Activated naive CD4-positive, alpha-beta T cell treated with anti-CD3 and anti-CD28 coated beads, Interleukin-2, amount 10 ng/mL, durations not matched to agents 7 days and 5 days (primary cell): Measurements from ENCODE around the gene BUB3.
A peak's percentile ranks its signal among the peaks of the same experiment; 100 is the strongest.

Experiments
- CTCF ChIA-PET: fragments of 350-600 bp; sonication (Branson Sonifier 250); formaldehyde crosslinking; loops from one replicate; lab custom pipeline; 2021; ENCODE audit warnings: antibody characterized with exemption; lab: Charles Lee
- DNase-seq: peaks from one replicate; pipeline ENCODE4 v3.0.0-alpha.2; 2020
- H3K27ac Mint-ChIP-seq: one replicate; pipeline ENCODE4 v1.8.0; 2021; ENCODE audit warnings: mild to moderate bottlenecking, moderate library complexity, mixed read lengths
- H3K27me3 Mint-ChIP-seq: one replicate; pipeline ENCODE4 v1.8.0; 2021; ENCODE audit warnings: mild to moderate bottlenecking, mixed read lengths
- H3K36me3 Mint-ChIP-seq: one replicate; pipeline ENCODE4 v1.8.0; 2021; ENCODE audit warnings: mixed read lengths
- H3K4me1 Mint-ChIP-seq: one replicate; pipeline ENCODE4 v1.8.0; 2021; ENCODE audit warnings: mixed read lengths
- H3K4me3 Mint-ChIP-seq: one replicate; pipeline ENCODE4 v1.8.0; 2021; ENCODE audit warnings: mild to moderate bottlenecking, moderate library complexity, mixed read lengths
- H3K9me3 Mint-ChIP-seq: one replicate; pipeline ENCODE4 v1.8.0; 2021; ENCODE audit warnings: mixed read lengths

Gene BUB3

GRCh38 chr10:123145542-123146012 is 8.6 kb upstream of the BUB3 start:
- CTCF ChIA-PET, result interaction anchor here (1.1 to 3.0 kb wide), 4 partner anchors 9 to 437 kb away, joined by 3 to 28 read pairs (median 4); partner anchors contain the start of gene BUB3
- H3K4me3 Mint-ChIP-seq, result no peak overlapping the region
- peaks cover 100% of the 10 kb centered on the region for H3K27me3 Mint-ChIP-seq
- peaks cover 61% of the 10 kb centered on the region for H3K4me1 Mint-ChIP-seq
- peaks cover 13% of the 10 kb centered on the region for H3K36me3 Mint-ChIP-seq
- H3K9me3 Mint-ChIP-seq, result no peaks in the 10 kb centered on the region
- no peak for DNase-seq
- H3K27ac Mint-ChIP-seq, result peak overlapping the region; percentile 39

DNA sequence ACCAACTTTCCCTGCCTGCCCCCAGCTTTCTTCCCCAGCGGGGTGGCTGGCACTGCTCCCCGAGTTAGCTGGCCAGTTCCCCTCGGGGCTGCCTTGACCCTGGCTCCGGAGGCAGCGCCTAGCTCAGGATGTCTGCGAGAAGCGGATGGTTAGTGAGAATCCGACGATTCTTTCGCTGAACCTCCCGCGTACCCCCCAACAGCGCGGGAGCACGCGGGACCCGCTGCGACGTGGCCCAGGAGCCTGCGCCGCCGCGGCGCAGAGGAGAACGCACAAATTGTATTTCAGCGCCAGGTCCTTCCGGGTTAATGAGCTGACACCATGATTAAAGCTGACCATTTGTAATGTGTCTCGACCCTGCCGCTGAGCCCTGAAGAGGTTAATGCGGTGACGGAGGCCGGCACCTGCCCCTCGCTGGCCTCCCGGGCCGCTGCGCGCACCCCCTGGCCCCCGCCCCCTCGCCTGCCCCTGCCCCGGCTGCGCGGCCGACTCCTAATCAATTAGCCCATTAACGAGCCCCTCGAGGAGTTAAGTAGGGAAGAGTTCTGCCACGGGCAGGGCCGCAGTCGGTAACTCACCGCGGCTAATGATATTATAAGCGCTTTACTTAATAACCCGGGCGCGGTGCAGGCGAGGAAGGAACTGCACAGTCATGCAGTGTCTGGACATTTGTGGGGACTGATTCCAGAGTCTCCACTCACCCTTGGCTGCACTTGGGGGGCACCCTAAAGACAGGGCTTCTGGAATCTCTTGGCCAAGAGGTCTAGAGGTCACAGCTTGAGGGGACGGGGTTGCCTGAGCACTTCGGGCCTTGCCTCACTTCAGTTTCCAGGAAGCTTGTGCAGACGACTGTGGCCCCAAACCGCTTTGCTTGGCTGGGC is 7.9 kb upstream of the BUB3 start:
- Mint-ChIP-seq H3K27ac (peak overlapping the region; percentile 45), H3K9me3 (no peaks in the 10 kb centered on the region), H3K36me3 (peaks cover 13% of the 10 kb centered on the region), H3K4me3 (peak overlapping the region; percentile 23), H3K4me1 (peaks cover 66% of the 10 kb centered on the region), H3K27me3 (peaks cover 100% of the 10 kb centered on the region)
- no peak for DNase-seq
- CTCF ChIA-PET, result interaction anchor here (1.2 to 3.0 kb wide), 3 partner anchors 8 to 436 kb away, joined by 3 to 28 read pairs (median 4); partner anchors contain the start of gene BUB3

DNA sequence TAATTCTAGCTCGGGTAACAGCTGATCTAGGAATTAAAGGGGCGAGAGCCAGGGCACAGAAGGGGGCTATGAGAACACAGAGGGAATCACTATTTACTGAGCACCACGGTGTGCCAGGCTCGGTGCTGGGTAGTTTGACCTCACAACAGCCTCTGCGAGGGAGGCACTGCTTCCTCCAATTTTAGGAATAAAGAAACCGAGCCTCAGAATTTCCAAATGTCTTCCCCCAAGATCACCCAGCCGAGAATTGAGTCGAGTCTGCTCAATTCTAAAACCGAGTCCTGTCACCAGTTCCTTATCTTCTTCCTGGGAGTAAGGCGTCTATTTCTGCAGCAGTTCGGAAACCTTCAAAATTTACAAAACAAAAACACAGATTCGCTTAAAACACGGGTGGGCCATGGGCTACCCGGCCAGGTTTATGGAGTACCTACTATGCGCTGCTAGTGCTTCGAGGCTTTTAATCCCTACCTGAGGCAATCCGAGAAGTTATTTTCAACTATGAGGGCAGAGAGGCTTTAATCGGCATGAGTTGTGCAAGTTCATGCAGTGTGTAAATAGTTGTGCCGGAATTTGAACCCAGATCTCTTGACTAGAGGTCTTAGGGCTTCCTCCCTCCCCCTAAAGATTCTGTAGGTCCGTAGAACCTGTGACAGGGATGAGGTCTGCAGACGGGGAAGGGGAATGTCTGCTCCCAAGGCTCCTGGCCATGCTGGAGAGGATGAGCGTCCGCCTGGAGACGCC is 7.1 kb upstream of the BUB3 start:
- Mint-ChIP-seq H3K27ac (peak overlapping the region; percentile 82), H3K4me1 (peaks cover 73% of the 10 kb centered on the region), H3K4me3 (peak overlapping the region; percentile 46)

DNA sequence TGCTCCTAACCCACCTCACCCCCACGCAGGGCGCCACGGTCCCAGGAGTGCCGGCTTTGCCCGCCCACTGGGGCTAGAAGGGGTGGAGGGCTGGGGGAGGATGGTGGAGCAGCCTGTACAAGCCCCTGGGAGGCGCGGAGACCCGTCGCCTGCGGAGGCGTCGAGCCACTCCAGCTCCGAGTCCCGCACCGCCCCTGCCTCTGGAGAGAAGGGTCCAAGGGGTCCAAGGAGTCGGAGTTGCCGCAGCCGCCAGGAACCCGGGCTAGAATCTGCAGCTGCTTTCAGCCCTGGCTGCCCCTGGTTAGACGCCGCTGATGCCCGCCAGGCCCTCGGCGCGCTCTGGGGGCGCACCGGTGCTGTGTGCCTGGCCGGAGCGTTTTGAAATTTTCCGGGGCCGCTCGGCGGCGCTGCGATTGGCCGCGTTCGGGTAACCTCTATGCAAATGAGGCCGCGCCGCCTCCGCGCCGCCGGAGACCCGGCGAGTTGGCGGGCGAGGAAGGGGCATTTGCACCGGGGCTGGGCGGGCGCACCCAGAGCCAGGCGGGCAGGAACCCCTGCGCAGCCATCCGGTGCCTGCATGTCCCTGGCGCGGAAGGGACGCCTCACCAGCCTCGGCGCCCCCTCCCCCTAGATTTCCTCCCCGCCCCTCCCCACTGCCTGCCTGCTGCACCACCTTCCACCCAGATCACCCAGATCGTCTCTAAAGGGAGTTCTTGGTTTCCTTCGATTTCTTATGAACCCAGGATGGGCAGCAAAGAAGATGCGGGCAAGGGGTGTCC is 6.4 kb upstream of the BUB3 start, which contains the start of gene HMX2:
HMX2 (plus strand) TSS at position 502 of the 779 bp plus-strand sequence; CDS start at position 745, 243 bp downstream.
- Mint-ChIP-seq H3K27me3 (peaks cover 89% of the 10 kb centered on the region), H3K4me3 (peak within 1 kb of the TSS; percentile 60), H3K9me3 (no peaks in the 10 kb centered on the region), H3K4me1 (peaks cover 74% of the 10 kb centered on the region), H3K36me3 (peaks cover 13% of the 10 kb centered on the region), H3K27ac (peak within 1 kb of the TSS; percentile 82)
- CTCF ChIA-PET, result interaction anchor here (0.9 kb wide), 1 partner anchor 11 kb away, joined by 3 read pairs; no protein-coding TSS in a partner anchor
- peak; percentile 53 for DNase-seq

More for the DNA sequence above, 7.1 kb upstream of the BUB3 start:
- Mint-ChIP-seq H3K9me3 (no peaks in the 10 kb centered on the region), H3K27me3 (peaks cover 97% of the 10 kb centered on the region), H3K36me3 (peaks cover 13% of the 10 kb centered on the region)
- CTCF ChIA-PET, result interaction anchor here (0.9 to 3.0 kb wide), 2 partner anchors 10 to 14 kb away, joined by 3 to 28 read pairs; no protein-coding TSS in a partner anchor
- DNase-seq, result no peak

DNA sequence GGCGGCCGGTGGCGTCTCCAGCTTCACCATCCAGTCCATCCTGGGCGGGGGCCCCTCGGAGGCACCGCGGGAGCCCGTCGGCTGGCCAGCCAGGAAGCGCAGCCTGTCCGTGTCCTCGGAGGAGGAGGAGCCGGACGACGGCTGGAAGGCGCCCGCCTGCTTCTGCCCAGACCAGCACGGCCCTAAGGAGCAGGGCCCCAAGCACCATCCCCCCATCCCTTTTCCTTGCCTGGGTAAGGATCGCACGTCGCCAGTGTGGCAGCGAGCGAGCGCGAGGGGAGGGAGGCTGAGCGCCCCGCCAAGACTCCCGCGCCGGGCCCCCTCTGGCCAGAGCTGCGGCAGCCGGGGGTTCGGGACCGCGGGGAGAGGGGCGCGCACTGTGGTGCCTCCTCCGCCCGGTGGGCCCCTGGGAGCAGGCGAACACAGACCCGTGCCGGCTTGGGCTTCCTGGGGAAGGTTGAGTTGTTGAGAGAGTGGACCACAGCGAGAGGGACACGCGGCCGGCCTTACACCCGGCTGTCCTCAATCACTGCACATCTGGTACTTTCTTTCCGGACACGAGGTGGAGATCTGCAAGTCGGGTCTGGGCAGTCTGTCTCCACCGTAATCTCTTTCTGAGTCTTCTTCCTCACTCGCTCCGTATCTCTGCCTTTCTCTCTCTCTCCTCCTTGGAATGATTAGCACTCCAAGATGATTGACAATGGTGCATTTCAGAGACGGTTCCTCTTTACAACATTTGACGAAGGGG is 5.6 kb upstream of the BUB3 start:
- no peak for DNase-seq
- peak overlapping the region; percentile 76 for H3K27ac Mint-ChIP-seq
- peaks cover 81% of the 10 kb centered on the region for H3K27me3 Mint-ChIP-seq
- peak overlapping the region; percentile 60 for H3K4me3 Mint-ChIP-seq
- H3K36me3 Mint-ChIP-seq, result peaks cover 13% of the 10 kb centered on the region
- no peaks in the 10 kb centered on the region for H3K9me3 Mint-ChIP-seq
- peaks cover 71% of the 10 kb centered on the region for H3K4me1 Mint-ChIP-seq
- CTCF ChIA-PET, result interaction anchor here (1.0 to 3.4 kb wide), 4 partner anchors 8 to 232 kb away, joined by 3 to 16 read pairs (median 4); no protein-coding TSS in a partner anchor

- Mint-ChIP-seq H3K4me1 (peaks cover 72% of the 10 kb centered on the region), H3K9me3 (no peaks in the 10 kb centered on the region), H3K27ac (peak overlapping the region; percentile 76), H3K36me3 (peaks cover 15% of the 10 kb centered on the region), H3K4me3 (peak overlapping the region; percentile 60), H3K27me3 (peaks cover 76% of the 10 kb centered on the region)
- DNase-seq, result no peak
- CTCF ChIA-PET, result interaction anchor here (0.9 to 3.4 kb wide), 6 partner anchors 8 to 1008 kb away, joined by 3 to 16 read pairs (median 3); no protein-coding TSS in a partner anchor
Observed at GRCh38 chr10:123149162-123149567, 5.0 kb upstream of the BUB3 start.

GRCh38 chr10:123149568-123150270 is 4.5 kb upstream of the BUB3 start:
- H3K4me1 Mint-ChIP-seq, result peaks cover 67% of the 10 kb centered on the region
- peak overlapping the region; percentile 64 for H3K4me3 Mint-ChIP-seq
- CTCF ChIA-PET, result interaction anchor here (0.9 to 3.4 kb wide), 6 partner anchors 9 to 1008 kb away, joined by 3 to 16 read pairs (median 3); no protein-coding TSS in a partner anchor
- peak overlapping the region; percentile 47 for H3K27ac Mint-ChIP-seq
- no peaks in the 10 kb centered on the region for H3K9me3 Mint-ChIP-seq
- peaks cover 70% of the 10 kb centered on the region for H3K27me3 Mint-ChIP-seq
- DNase-seq, result peak; percentile 60
- H3K36me3 Mint-ChIP-seq, result peaks cover 17% of the 10 kb centered on the region

GRCh38 chr10:123150271-123150985 is 3.8 kb upstream of the BUB3 start:
- Mint-ChIP-seq H3K4me3 (peak overlapping the region; percentile 64), H3K36me3 (peaks cover 21% of the 10 kb centered on the region), H3K9me3 (no peaks in the 10 kb centered on the region), H3K27ac (peak overlapping the region; percentile 47), H3K4me1 (peaks cover 64% of the 10 kb centered on the region), H3K27me3 (peaks cover 63% of the 10 kb centered on the region)
- CTCF ChIA-PET, result interaction anchor here (1.0 to 3.4 kb wide), 7 partner anchors 10 to 407 kb away, joined by 3 to 16 read pairs (median 3); no protein-coding TSS in a partner anchor
- DNase-seq, result peak; percentile 44

GRCh38 chr10:123150986-123151736 is 3.0 kb upstream of the BUB3 start:
- CTCF ChIA-PET, result interaction anchor here (1.0 to 3.4 kb wide), 5 partner anchors 12 to 406 kb away, joined by 3 to 16 read pairs (median 3); no protein-coding TSS in a partner anchor
- Mint-ChIP-seq H3K4me1 (peaks cover 65% of the 10 kb centered on the region), H3K4me3 (peak overlapping the region; percentile 58), H3K27ac (no peak overlapping the region), H3K36me3 (peaks cover 25% of the 10 kb centered on the region), H3K9me3 (no peaks in the 10 kb centered on the region), H3K27me3 (peaks cover 56% of the 10 kb centered on the region)
- DNase-seq, result peak; percentile 51

DNA sequence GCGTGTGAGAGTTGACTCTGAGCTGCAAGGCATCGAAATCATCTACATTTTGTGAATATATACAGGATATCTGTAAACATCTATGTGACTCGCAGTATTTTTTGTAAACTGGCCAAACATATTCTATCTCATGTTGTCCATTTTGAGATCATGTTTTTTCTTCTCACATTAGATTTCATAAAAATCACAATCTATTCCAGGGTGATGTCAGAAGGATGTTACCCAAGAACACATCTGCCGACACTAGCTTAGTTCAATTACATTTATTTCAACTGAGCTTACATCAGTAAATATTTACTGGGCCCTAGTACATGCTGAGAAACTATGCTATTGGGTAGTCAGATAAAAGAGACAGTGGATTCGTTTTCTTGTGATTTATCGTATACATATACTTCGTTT is 2.5 kb upstream of the BUB3 start:
- CTCF ChIA-PET, result interaction anchor here (1.0 to 3.4 kb wide), 2 partner anchors 18 to 229 kb away, joined by 3 to 16 read pairs; no protein-coding TSS in a partner anchor
- Mint-ChIP-seq H3K9me3 (no peaks in the 10 kb centered on the region), H3K27ac (no peak overlapping the region), H3K27me3 (peaks cover 50% of the 10 kb centered on the region), H3K4me1 (peaks cover 68% of the 10 kb centered on the region), H3K36me3 (peaks cover 29% of the 10 kb centered on the region), H3K4me3 (peak overlapping the region; percentile 58)
- no peak for DNase-seq
